ENCODE results near the gene SPN. TPM values are rescaled to one million over a fixed set of nuclear protein-coding genes. Genes with fewer than 3 reads are reported as not detected.

SPN gene
- total and polyA plus RNA-seq, 2 of the 4 experiments (the other 2 are of a cell fraction): not detected

DNA sequence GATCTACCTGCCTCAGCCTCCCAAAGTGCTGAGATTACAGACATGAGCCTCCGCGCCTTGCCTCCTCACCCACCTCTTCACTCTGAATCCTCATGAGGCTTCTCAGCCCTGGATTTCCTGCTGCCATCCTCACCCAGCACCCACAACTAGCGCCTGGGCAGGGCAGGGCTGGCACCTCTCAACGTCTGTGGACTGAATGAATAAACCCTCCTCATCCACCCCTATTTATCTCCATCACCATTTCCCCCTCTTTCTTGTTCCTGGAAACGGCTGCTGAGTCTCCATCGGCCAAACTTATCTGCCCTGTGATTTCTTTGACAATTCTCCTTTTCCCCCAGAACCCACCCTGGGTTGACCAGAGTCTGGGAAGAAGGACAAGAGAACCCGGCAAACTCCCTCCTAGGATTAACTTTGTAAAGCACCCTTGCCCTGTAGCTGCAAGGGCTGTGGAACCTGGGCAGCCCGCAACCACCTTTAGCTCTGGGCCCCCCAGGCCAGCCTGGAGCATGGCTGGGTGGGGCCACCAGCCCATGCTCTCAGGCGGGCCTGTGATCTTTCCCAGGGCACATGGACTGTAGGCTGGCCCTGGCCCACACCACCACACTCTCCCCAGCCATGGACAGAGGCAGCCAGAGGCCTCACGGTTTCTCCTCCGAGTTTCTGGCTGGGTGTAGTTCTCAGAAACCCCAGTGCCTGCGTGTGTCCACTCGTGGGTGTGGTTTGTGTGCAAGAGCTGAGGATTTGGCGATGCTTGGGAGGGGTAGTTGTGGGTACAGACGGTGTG, 2.4 kb downstream of the SPN start:
- ChIA-PET CTCF (no interaction called here), POLR2A (ENCODE audit: unreplicated experiment) (no interaction called here)
- BruUV-seq (replicated peaks): no TSS peak
- Histone ChIP-seq H3K9me1 (ENCODE audit: insufficient read depth, low read length) (peaks cover 2% of the 10 kb centered on the region; the same call in 1 of the 2 replicates), H2AFZ (replicated peaks; ENCODE audit: low read length, poor library complexity) (no peak overlapping the region), H4K91ac (ENCODE audit: insufficient read depth, low read depth, low read length) (no peak overlapping the region), H3K9me3 (ENCODE audit: control insufficient read depth, insufficient read depth, low read length) (no peaks in the 10 kb centered on the region), H4K8ac (ENCODE audit: low read depth in 2 of 2, low read length in 2 of 2) (no peak overlapping the region), H3K36me3 (ENCODE audit: control insufficient read depth, insufficient read depth, low read length) (no peaks in the 10 kb centered on the region), H3K23ac (ENCODE audit: low read depth, low read length) (no peak overlapping the region), H3K9ac (ENCODE audit: low read depth, low read length) (no peak overlapping the region), H2BK120ac (ENCODE audit: low read depth, low read length) (no peak overlapping the region), H2AK5ac (ENCODE audit: low read depth, low read length) (no peak overlapping the region), H3K4me1 (ENCODE audit: control insufficient read depth, insufficient read depth, low read length) (no peaks in the 10 kb centered on the region; the same call in 1 of the 2 replicates), H2BK15ac (ENCODE audit: low read depth, low read length) (no peak overlapping the region), H3K79me1 (ENCODE audit: low read depth in 1 of 2, low read length in 2 of 2) (no peaks in the 10 kb centered on the region), H3K27me3 (ENCODE audit: control insufficient read depth, insufficient read depth, low read length) (peaks cover 12% of the 10 kb centered on the region; the same call in 1 of the 2 replicates), H2BK5ac (ENCODE audit: low read depth, low read length, poor library complexity, severe bottlenecking) (no peak overlapping the region), H3K18ac (ENCODE audit: low read depth, low read length) (no peak overlapping the region), H2BK20ac (ENCODE audit: low read depth, low read length) (no peak overlapping the region), H3K4me2 (ENCODE audit: low read depth, low read length) (no peak overlapping the region), H3K4me3 (ENCODE audit: insufficient read depth, low read depth, low read length) (no peak overlapping the region), H4K5ac (ENCODE audit: low read depth, low read length) (no peak overlapping the region), H3K56ac (ENCODE audit: extremely low read depth, insufficient read depth, low read length) (no peak overlapping the region), H2AK9ac (replicated peaks; ENCODE audit: low read depth, low read length, poor library complexity) (no peak overlapping the region), H4K20me1 (ENCODE audit: insufficient read depth, low read length) (no peaks in the 10 kb centered on the region), H3K27ac (ENCODE audit: insufficient read depth, low read length) (no peak overlapping the region), H3K4ac (ENCODE audit: low read depth, low read length) (no peak overlapping the region), H3K14ac (replicated peaks; ENCODE audit: low read depth, low read length) (no peak overlapping the region)
- in situ Hi-C loops (cut with MboI; ENCODE audit: low sequenced_read_pairs) (no loop called here), intact Hi-C loops (cut with micrococcal nuclease) (no loop called here), dilution Hi-C loops (cut with HindIII; ENCODE audit: low sequenced_read_pairs, unreplicated experiment) (no loop called here)
- TF ChIP-seq SMC3 (IDR thresholded peaks at IDR 0.05; ENCODE audit: low read depth, low read length) (no peak), RFX5 (IDR thresholded peaks at IDR 0.05; ENCODE audit: low read depth, low read length) (no peak), POLR2A (IDR thresholded peaks at IDR 0.05; ENCODE audit: low read depth, low read length) (no peak), CEBPB (IDR thresholded peaks at IDR 0.05; ENCODE audit: low read depth, low read length) (no peak), BHLHE40 (IDR thresholded peaks at IDR 0.05; ENCODE audit: low read depth, low read length) (no peak), MAFK (IDR thresholded peaks at IDR 0.05; ENCODE audit: low read depth, low read length) (no peak), RAD21 (IDR thresholded peaks at IDR 0.05; ENCODE audit: low read length) (no peak), MXI1 (IDR thresholded peaks at IDR 0.05; ENCODE audit: borderline replicate concordance, low read depth, low read length) (no peak), FOS (IDR thresholded peaks at IDR 0.05; ENCODE audit: low read depth, low read length) (no peak), CHD1 (IDR thresholded peaks at IDR 0.05; ENCODE audit: low read depth, low read length) (no peak), MAZ (IDR thresholded peaks at IDR 0.05; ENCODE audit: borderline replicate concordance, low read depth, low read length) (no peak), NFE2L2 (IDR thresholded peaks at IDR 0.05; ENCODE audit: low read depth, low read length) (no peak), RCOR1 (IDR thresholded peaks at IDR 0.05; ENCODE audit: insufficient replicate concordance, low read length) (no peak)
- TF ChIP-seq, protein P1, sequence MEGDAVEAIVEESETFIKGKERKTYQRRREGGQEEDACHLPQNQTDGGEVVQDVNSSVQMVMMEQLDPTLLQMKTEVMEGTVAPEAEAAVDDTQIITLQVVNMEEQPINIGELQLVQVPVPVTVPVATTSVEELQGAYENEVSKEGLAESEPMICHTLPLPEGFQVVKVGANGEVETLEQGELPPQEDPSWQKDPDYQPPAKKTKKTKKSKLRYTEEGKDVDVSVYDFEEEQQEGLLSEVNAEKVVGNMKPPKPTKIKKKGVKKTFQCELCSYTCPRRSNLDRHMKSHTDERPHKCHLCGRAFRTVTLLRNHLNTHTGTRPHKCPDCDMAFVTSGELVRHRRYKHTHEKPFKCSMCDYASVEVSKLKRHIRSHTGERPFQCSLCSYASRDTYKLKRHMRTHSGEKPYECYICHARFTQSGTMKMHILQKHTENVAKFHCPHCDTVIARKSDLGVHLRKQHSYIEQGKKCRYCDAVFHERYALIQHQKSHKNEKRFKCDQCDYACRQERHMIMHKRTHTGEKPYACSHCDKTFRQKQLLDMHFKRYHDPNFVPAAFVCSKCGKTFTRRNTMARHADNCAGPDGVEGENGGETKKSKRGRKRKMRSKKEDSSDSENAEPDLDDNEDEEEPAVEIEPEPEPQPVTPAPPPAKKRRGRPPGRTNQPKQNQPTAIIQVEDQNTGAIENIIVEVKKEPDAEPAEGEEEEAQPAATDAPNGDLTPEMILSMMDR (conservative IDR thresholded peaks at IDR 0.05; ENCODE audit: low read depth, low read length): no peak
- TF ChIP-seq, protein P2, sequence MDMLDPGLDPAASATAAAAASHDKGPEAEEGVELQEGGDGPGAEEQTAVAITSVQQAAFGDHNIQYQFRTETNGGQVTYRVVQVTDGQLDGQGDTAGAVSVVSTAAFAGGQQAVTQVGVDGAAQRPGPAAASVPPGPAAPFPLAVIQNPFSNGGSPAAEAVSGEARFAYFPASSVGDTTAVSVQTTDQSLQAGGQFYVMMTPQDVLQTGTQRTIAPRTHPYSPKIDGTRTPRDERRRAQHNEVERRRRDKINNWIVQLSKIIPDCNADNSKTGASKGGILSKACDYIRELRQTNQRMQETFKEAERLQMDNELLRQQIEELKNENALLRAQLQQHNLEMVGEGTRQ (IDR thresholded peaks at IDR 0.05; ENCODE audit: low read depth, low read length): no peak
- TF ChIP-seq, protein P3, sequence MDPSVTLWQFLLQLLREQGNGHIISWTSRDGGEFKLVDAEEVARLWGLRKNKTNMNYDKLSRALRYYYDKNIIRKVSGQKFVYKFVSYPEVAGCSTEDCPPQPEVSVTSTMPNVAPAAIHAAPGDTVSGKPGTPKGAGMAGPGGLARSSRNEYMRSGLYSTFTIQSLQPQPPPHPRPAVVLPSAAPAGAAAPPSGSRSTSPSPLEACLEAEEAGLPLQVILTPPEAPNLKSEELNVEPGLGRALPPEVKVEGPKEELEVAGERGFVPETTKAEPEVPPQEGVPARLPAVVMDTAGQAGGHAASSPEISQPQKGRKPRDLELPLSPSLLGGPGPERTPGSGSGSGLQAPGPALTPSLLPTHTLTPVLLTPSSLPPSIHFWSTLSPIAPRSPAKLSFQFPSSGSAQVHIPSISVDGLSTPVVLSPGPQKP (IDR thresholded peaks at IDR 0.05; ENCODE audit: borderline replicate concordance, low read depth, low read length): no peak
- 75% methylated on average over 6 of the region's 15 CpGs; no CpG with 5 or more reads in 1 of the 2 experiments for WGBS, 2 experiments (ENCODE audit: extremely low coverage in 2 of 2, insufficient read length in 1 of 2)
- DNase-seq (no peak), ATAC-seq (ENCODE audit: low read depth) (no peak)

All from IMR-90 (cell line).